ENCODE data around the gene SNORC. TPM values are rescaled to one million over a fixed set of nuclear protein-coding genes. Genes with fewer than 3 reads are reported as not detected.

SNORC gene
- total and polyA plus RNA-seq, 2 donors (not counting 1 experiment from before 2014, with no cell fraction given), result 0.91 to 0.94 TPM

DNA sequence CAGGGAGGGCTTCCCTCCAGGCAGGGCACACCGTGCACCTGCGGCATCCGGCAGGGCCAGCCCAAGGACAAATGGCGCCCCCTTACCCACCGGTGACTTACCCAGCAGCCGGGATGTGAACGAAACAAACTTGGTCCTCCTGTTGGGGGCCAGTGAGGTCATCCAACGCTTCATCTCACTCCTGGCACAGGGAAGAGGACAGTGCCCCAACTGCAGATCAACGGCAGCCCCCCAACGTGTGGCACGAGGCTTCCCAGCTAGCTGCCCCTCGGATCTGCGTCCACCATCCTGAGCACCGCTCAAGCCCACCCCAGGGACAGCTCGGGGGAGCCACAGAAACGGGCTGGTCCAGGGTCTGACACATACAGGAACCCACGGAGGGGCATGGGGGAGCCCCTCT is 12.0 kb downstream of the SNORC start:
- Mint-ChIP-seq H3K9me3 (ENCODE audit: insufficient read depth) (no peaks in the 10 kb centered on the region), H3K27me3 (peaks cover 10% of the 10 kb centered on the region), H3K27ac (no peak overlapping the region), H3K4me3 (no peak overlapping the region), H3K4me1 (peaks cover 2% of the 10 kb centered on the region)
- WGBS (ENCODE audit: insufficient coverage), result 97% methylated on average over 16 of the region's 17 CpGs
- Histone ChIP-seq H3K79me2 (ENCODE audit: control insufficient read depth, insufficient read depth, low read length) (no peaks in the 10 kb centered on the region), H3K27me3 (replicated peaks in 1 of 4; ENCODE audit: control extremely low read depth in 1 of 4, control insufficient read depth in 3 of 4, insufficient read depth in 4 of 4, low read length in 3 of 4) (peaks cover 0 to 4% (median 2%) of the 10 kb centered on the region in 4 experiments), H3K9ac (ENCODE audit: low read length) (no peak overlapping the region), H2AFZ (ENCODE audit: insufficient read depth, low read depth, low read length, poor library complexity, severe bottlenecking) (no peak overlapping the region), H3K4me1 (ENCODE audit: control insufficient read depth in 2 of 2, insufficient read depth in 2 of 2, low read length in 2 of 2) (peaks cover 0 to under 1% of the 10 kb centered on the region in 2 donors), H3K36me3 (replicated peaks in 1 of 2; ENCODE audit: control extremely low read depth in 1 of 2, control insufficient read depth in 1 of 2, extremely low read depth in 1 of 2, insufficient read depth in 2 of 2, low read length in 1 of 2) (no peaks in the 10 kb centered on the region), H3K9me3 (ENCODE audit: control extremely low read depth in 1 of 3, control insufficient read depth in 2 of 3, insufficient read depth in 1 of 3, low read length in 2 of 3) (no peaks in the 10 kb centered on the region), H3K4me3 (ENCODE audit: control extremely low read depth in 1 of 5, extremely low read depth in 1 of 5, insufficient read depth in 1 of 5, low read depth in 2 of 5, low read length in 4 of 5) (no peak overlapping the region), H3K4me2 (replicated peaks; ENCODE audit: low read depth, low read length, poor library complexity, severe bottlenecking) (no peak overlapping the region), H4K20me1 (ENCODE audit: control insufficient read depth, insufficient read depth, low read length, poor library complexity, severe bottlenecking) (no peaks in the 10 kb centered on the region), H3K27ac (ENCODE audit: low read length in 2 of 2) (no peak overlapping the region)
- ATAC-seq (ENCODE audit: low read depth), result no peak
- ChIA-PET CTCF (no interaction called here), POLR2A (no interaction called here)
- intact Hi-C loops (cut with micrococcal nuclease), result no loop called here
- DNase-seq, result no peak
- TF ChIP-seq, protein P1, sequence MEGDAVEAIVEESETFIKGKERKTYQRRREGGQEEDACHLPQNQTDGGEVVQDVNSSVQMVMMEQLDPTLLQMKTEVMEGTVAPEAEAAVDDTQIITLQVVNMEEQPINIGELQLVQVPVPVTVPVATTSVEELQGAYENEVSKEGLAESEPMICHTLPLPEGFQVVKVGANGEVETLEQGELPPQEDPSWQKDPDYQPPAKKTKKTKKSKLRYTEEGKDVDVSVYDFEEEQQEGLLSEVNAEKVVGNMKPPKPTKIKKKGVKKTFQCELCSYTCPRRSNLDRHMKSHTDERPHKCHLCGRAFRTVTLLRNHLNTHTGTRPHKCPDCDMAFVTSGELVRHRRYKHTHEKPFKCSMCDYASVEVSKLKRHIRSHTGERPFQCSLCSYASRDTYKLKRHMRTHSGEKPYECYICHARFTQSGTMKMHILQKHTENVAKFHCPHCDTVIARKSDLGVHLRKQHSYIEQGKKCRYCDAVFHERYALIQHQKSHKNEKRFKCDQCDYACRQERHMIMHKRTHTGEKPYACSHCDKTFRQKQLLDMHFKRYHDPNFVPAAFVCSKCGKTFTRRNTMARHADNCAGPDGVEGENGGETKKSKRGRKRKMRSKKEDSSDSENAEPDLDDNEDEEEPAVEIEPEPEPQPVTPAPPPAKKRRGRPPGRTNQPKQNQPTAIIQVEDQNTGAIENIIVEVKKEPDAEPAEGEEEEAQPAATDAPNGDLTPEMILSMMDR (IDR thresholded peaks at IDR 0.05), result no peak
- no peak for TF ChIP-seq EZH2 (IDR thresholded peaks at IDR 0.05; ENCODE audit: borderline replicate concordance, insufficient read depth, low read depth, low read length, poor library complexity, severe bottlenecking)

DNA sequence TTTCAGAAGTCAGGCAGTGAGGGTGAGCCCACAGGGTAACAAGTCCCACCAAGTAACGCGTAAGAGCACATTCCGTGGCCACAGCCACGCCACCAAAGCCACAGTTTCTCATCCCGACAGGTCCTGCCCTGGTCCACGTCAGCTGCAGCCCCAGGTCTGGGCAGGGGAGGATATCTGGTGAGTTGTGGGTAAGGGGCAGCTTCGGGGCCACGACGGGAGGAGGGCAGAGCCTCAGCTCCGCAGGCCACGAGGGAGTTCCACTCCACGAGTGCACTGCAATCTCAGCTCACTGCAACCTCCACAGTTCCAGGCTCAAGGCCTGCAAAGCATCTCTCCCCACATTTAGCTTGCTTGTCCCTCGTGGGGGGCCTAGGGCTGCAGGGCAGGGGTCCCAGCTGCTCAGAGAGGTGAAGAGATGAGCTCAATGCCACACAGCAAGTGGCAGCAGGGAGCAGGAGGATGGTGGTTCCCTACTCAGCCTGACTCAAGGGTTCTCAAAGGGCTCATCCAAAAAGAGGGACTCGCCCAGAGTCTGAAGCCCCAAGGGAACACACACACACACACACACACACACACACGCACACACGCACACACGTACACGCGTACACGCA is 12.5 kb downstream of the SNORC start:
- Histone ChIP-seq H3K79me2 (ENCODE audit: control insufficient read depth, insufficient read depth, low read length) (no peaks in the 10 kb centered on the region), H2AFZ (ENCODE audit: insufficient read depth, low read depth, low read length, poor library complexity, severe bottlenecking) (no peak overlapping the region), H3K4me1 (ENCODE audit: control insufficient read depth in 2 of 2, insufficient read depth in 2 of 2, low read length in 2 of 2) (no peaks in the 10 kb centered on the region), H4K20me1 (ENCODE audit: control insufficient read depth, insufficient read depth, low read length, poor library complexity, severe bottlenecking) (no peaks in the 10 kb centered on the region), H3K4me2 (replicated peaks; ENCODE audit: low read depth, low read length, poor library complexity, severe bottlenecking) (no peak overlapping the region), H3K27ac (ENCODE audit: low read length in 2 of 2) (no peak overlapping the region), H3K36me3 (replicated peaks in 1 of 2; ENCODE audit: control extremely low read depth in 1 of 2, control insufficient read depth in 1 of 2, extremely low read depth in 1 of 2, insufficient read depth in 2 of 2, low read length in 1 of 2) (no peaks in the 10 kb centered on the region), H3K4me3 (ENCODE audit: control extremely low read depth in 1 of 5, extremely low read depth in 1 of 5, insufficient read depth in 1 of 5, low read depth in 2 of 5, low read length in 4 of 5) (no peak overlapping the region), H3K9ac (ENCODE audit: low read length) (no peak overlapping the region), H3K27me3 (replicated peaks in 1 of 4; ENCODE audit: control extremely low read depth in 1 of 4, control insufficient read depth in 3 of 4, insufficient read depth in 4 of 4, low read length in 3 of 4) (no peaks in the 10 kb centered on the region), H3K9me3 (ENCODE audit: control extremely low read depth in 1 of 3, control insufficient read depth in 2 of 3, insufficient read depth in 1 of 3, low read length in 2 of 3) (no peaks in the 10 kb centered on the region)
- peaks cover under 1% of the 10 kb centered on the region for H3K4me1 Mint-ChIP-seq
- ChIA-PET CTCF (no interaction called here), POLR2A (no interaction called here)
- intact Hi-C loops (cut with micrococcal nuclease), result no loop called here
- no peak overlapping the region for H3K27ac Mint-ChIP-seq
- ATAC-seq (ENCODE audit: low read depth) (no peak), DNase-seq (no peak)
- WGBS (ENCODE audit: insufficient coverage), result 93% methylated on average over 16 of the region's 20 CpGs
- H3K27me3 Mint-ChIP-seq, result peaks cover 8% of the 10 kb centered on the region
- TF ChIP-seq EZH2 (IDR thresholded peaks at IDR 0.05; ENCODE audit: borderline replicate concordance, insufficient read depth, low read depth, low read length, poor library complexity, severe bottlenecking), result no peak
- TF ChIP-seq, protein P1 (IDR thresholded peaks at IDR 0.05), result no peak
- H3K9me3 Mint-ChIP-seq (ENCODE audit: insufficient read depth), result no peaks in the 10 kb centered on the region
- no peak overlapping the region for H3K4me3 Mint-ChIP-seq
